ENCODE results near the gene MCEE.

Gene MCEE

DNA sequence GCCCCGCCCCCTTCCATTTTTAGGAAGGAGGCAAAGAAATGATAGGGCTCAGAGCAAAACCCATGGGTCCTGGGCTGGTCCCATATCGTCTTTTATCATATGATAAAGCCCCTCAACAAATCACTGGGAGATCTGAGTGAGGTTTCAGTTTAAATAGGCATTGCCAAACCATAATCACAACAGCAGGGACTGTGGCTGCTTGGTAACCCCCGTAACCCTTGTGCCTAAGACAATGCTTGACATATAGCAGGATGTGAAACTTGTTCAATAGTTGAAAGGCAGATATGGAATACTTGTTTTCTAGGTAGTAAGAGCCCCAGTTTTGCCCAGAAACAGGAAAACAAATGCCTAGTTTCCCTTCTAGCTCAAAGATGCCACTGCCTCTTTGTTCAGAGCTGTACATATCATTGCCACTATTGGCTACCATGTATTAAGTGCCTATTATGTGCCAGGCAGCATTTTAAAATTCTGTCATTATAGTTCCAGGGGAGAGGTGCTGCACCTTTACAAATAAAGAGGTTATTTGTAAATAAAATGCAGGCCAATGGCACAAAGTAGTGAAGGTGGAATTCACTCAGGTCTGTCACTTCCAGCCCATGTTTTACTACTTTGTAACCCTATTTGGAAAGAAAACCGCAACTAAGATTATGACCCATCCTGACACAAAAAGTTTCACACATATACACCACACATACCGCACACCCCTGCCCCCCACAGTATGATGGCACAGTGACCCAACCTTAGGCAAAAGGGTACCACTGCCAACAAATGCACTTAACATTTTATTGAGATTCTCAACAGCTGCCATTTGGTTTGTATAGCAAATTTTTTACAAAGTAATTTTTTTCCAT, 47.4 kb downstream of the MCEE start:
- no peak for FAIRE-seq
- TF ChIP-seq PAX5 (IDR thresholded peaks at IDR 0.05; ENCODE audit: insufficient read depth, low read length, severe bottlenecking) (no peak), SPI1 (IDR thresholded peaks at IDR 0.05; ENCODE audit: low read depth, low read length) (0 out of 2 replicates have a peak, but pooled peaks have one; percentile 22)
- DNase-seq (ENCODE audit: insufficient read length, low spot score), result no peak

DNA sequence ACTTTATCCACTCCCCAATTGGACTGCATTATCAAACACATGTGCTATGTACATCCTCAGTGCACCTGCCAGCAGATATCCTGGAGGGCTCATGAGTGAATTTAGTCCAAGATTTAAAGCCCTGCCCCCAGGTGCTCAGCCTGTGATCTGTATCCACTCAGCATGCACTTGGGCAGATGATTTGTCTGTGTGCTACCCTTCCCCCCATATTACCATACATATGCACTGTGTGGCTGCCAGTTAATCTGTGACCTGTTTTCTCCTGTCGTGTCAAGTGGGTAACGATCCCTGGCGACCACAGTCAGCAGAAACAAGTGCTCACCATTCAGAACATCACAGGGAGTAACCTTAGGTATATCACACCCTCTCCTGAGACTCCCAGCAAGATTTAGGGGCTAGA, 51.4 kb downstream of the MCEE start:
- TF ChIP-seq PAX5 (IDR thresholded peaks at IDR 0.05; ENCODE audit: insufficient read depth, low read length, severe bottlenecking) (no peak), POU2F2 (IDR thresholded peaks at IDR 0.05; ENCODE audit: low read depth, low read length) (no peak), POLR2AphosphoS5 (IDR thresholded peaks at IDR 0.05; ENCODE audit: low read depth, low read length) (no peak), SPI1 (IDR thresholded peaks at IDR 0.05; ENCODE audit: low read depth, low read length) (no peak), POLR2A (IDR thresholded peaks at IDR 0.05; ENCODE audit: low read depth, low read length) (no peak), TAF1 (IDR thresholded peaks at IDR 0.05; ENCODE audit: low read depth, low read length) (no peak)
- FAIRE-seq (no peak), DNase-seq (ENCODE audit: insufficient read length, low spot score) (no peak)

DNA sequence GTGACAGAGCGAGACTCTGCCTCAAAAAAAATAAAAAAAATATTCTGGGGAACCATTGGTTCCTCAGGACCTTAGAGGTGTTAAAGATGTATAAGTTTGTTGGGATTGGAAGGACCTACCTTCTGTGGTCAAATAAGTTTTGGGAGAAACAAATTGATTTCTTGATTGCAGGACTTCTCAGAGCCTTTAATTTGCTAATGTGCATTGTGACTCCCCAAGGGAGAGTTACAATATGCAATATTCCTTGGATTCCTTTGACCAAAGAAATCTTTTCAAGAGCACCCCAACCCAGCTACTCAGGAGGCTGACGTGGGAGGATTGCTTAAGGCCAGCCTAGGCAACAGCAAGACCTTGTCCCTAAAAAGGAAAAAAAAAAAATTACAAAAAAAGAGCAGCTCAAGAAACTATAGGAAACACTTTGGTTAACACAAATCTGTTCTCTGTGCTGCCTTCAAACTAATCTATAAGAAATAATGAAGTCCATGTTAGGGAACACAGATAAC, 55.1 kb downstream of the MCEE start:
- FAIRE-seq, result no peak
- no peak for TF ChIP-seq POU2F2 (IDR thresholded peaks at IDR 0.05; ENCODE audit: low read depth, low read length)
- DNase-seq (ENCODE audit: insufficient read length, low spot score), result no peak

DNA sequence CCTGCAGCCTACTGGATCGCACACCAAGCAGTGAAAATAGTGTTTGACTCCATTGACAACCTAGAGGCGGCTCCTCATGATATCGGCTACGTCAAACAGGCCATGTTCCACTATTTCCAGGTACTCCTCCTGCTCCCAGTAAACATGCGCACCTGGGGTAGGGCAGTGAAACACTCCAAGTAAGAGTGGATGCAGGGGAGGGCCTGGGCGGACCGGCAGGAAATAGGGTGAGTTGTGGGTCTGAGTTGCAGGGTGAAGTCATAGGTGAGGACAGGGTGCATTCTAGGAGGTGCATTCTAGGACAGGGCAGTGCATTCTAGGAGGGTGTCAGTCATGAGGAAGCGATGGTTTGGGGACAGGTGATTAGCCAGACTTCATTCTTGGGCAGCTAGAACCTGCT, 56.6 kb downstream of the MCEE start:
- peak; percentile 51 for FAIRE-seq
- no peak for DNase-seq (ENCODE audit: insufficient read length, low spot score)
- TF ChIP-seq TAF1 (IDR thresholded peaks at IDR 0.05; ENCODE audit: low read depth, low read length) (no peak), PAX5 (IDR thresholded peaks at IDR 0.05; ENCODE audit: insufficient read depth, low read length, severe bottlenecking) (no peak), POU2F2 (IDR thresholded peaks at IDR 0.05; ENCODE audit: low read depth, low read length) (no peak), POLR2AphosphoS5 (IDR thresholded peaks at IDR 0.05; ENCODE audit: low read depth, low read length) (no peak), POLR2A (IDR thresholded peaks at IDR 0.05; ENCODE audit: low read depth, low read length) (no peak), SPI1 (IDR thresholded peaks at IDR 0.05; ENCODE audit: low read depth, low read length) (no peak)

DNA sequence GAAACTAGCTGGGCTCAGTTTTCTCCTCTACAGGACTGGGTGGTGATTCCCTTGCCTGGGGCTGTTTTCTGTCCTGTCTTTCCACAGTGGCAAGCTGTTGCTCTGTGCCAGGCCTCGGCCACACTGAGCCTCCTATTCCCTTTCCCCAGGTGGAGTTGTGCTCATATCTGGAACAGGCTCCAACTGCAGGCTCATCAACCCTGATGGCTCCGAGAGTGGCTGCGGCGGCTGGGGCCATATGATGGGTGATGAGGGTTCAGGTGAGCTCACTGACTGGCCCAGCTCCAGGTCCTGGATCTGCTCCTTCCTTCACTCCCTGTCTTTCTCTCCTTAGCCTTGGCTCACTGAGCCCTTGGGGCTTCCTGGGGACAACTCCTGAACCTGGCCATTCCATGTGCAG, 57.5 kb downstream of the MCEE start:
- TF ChIP-seq POLR2A (IDR thresholded peaks at IDR 0.05; ENCODE audit: low read depth, low read length) (no peak), TAF1 (IDR thresholded peaks at IDR 0.05; ENCODE audit: low read depth, low read length) (no peak), PAX5 (IDR thresholded peaks at IDR 0.05; ENCODE audit: insufficient read depth, low read length, severe bottlenecking) (no peak), SPI1 (IDR thresholded peaks at IDR 0.05; ENCODE audit: low read depth, low read length) (no peak), POLR2AphosphoS5 (IDR thresholded peaks at IDR 0.05; ENCODE audit: low read depth, low read length) (no peak), POU2F2 (IDR thresholded peaks at IDR 0.05; ENCODE audit: low read depth, low read length) (no peak)
- no peak for FAIRE-seq
- DNase-seq (ENCODE audit: insufficient read length, low spot score), result no peak

DNA sequence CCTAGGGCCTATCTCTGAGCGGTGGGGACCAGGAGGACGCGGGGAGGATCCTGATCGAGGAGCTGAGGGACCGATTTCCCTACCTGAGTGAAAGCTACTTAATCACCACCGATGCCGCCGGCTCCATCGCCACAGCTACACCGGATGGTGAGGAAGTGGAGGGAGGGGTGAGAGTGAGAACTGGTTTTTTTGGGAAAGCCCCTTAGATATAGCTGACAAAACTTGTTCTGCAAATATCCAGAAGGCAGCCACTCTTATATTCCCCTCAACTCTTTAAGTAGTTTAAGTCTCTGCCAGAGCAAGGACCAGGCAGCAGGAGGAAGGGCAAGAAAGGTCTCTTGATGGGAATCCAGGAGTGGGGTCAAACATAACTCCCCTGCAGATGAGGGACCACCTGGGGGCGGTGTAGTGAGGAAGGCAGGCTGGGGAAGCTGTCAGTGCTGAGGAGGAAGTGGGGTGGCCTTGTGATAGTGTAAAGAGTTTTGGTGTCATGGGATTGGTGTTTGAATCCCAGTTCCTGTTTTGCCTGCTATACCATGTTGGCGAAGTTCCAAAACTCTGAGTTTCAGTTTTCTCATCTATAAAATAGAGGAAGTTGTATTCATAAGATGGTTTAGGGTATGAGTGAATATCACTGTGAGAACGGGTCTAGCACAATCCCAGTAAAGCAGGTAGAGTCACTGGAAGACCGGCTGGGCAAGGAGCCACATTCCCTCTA, 58.2 kb downstream of the MCEE start:
- TF ChIP-seq POU2F2 (IDR thresholded peaks at IDR 0.05; ENCODE audit: low read depth, low read length) (no peak), POLR2A (IDR thresholded peaks at IDR 0.05; ENCODE audit: low read depth, low read length) (peak; percentile 71), SPI1 (IDR thresholded peaks at IDR 0.05; ENCODE audit: low read depth, low read length) (peak; percentile 99), POLR2AphosphoS5 (IDR thresholded peaks at IDR 0.05; ENCODE audit: low read depth, low read length) (peak; percentile 79), TAF1 (IDR thresholded peaks at IDR 0.05; ENCODE audit: low read depth, low read length) (0 out of 2 replicates have a peak, but pooled peaks have one; percentile 27)
- DNase-seq (ENCODE audit: insufficient read length, low spot score), result peak; percentile 62
- FAIRE-seq, result peak; percentile 83

DNA sequence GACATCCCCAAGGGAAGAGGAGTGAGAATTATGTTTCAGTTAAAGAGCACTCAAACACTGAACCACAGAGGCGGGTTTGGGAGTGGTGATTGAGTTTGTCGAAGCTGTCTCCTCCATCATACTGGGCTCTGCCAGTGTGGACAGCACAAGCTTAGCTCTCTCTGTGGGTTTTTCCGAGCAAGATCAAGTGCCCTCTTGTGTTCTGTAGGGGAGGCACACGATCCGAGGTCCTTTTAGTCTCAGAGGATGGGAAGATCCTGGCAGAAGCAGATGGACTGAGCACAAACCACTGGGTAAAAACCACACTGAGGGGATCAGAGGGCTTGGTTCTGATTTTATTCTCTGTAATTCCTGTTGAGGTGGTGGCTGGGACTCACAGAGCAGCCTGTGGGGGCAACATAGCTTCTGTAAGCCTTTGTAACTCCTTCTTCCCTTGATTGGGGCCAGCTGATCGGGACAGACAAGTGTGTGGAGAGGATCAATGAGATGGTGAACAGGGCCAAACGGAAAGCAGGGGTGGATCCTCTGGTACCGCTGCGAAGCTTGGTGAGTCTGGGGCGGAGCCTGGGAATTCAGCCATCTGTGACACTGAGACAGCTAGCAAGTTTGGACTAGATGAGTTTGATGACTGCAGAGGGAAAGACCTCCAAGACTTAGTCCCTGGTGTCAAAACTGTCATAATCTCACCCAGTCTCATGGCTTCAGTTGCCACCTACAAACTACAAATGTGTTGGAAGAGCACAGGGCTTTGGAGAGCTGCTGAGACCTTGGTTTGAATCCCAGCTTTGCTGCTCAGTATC, 59.5 kb downstream of the MCEE start:
- FAIRE-seq (peak; percentile 56), DNase-seq (ENCODE audit: insufficient read length, low spot score) (no peak)

DNA sequence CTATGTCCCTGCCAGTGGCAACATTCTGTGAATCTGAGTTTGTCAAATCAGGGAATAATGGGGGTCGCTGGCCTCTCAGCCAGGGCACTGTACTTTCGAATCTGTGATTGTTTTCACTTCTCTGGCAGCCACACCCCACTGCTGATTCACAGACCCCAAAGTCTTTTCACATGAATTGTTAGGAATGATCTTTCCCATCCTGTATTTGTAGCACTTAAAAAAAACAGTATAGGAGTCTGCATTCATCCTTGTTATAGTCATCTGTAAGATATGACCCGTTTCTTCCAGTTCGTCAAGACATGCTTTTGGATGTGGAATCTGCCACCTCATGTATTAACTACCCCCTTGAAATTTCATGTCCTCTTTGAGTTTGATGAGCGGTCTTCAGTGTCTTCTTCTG, 60.7 kb downstream of the MCEE start:
- FAIRE-seq (no peak), DNase-seq (ENCODE audit: insufficient read length, low spot score) (no peak)
- TF ChIP-seq POLR2AphosphoS5 (IDR thresholded peaks at IDR 0.05; ENCODE audit: low read depth, low read length) (no peak), PAX5 (IDR thresholded peaks at IDR 0.05; ENCODE audit: insufficient read depth, low read length, severe bottlenecking) (no peak), POU2F2 (IDR thresholded peaks at IDR 0.05; ENCODE audit: low read depth, low read length) (no peak), TAF1 (IDR thresholded peaks at IDR 0.05; ENCODE audit: low read depth, low read length) (no peak), SPI1 (IDR thresholded peaks at IDR 0.05; ENCODE audit: low read depth, low read length) (no peak), POLR2A (IDR thresholded peaks at IDR 0.05; ENCODE audit: low read depth, low read length) (no peak)

More for the DNA sequence above, 59.5 kb downstream of the MCEE start:
- TF ChIP-seq POLR2A (IDR thresholded peaks at IDR 0.05; ENCODE audit: low read depth, low read length) (peak; percentile 59; the same call in 1 of the 2 replicates), PAX5 (IDR thresholded peaks at IDR 0.05; ENCODE audit: insufficient read depth, low read length, severe bottlenecking) (peak; percentile 70), POLR2AphosphoS5 (IDR thresholded peaks at IDR 0.05; ENCODE audit: low read depth, low read length) (no peak)

All from GM12891 (cell line).